ENCODE results near the gene ATG13. TPM values are rescaled to one million over a fixed set of nuclear protein-coding genes. Genes with fewer than 3 reads are reported as not detected.

Gene ATG13
- total and polyA plus RNA-seq, 2 of the 4 experiments (the other 2 are of a cell fraction) = 43.0 to 49.7 TPM

DNA sequence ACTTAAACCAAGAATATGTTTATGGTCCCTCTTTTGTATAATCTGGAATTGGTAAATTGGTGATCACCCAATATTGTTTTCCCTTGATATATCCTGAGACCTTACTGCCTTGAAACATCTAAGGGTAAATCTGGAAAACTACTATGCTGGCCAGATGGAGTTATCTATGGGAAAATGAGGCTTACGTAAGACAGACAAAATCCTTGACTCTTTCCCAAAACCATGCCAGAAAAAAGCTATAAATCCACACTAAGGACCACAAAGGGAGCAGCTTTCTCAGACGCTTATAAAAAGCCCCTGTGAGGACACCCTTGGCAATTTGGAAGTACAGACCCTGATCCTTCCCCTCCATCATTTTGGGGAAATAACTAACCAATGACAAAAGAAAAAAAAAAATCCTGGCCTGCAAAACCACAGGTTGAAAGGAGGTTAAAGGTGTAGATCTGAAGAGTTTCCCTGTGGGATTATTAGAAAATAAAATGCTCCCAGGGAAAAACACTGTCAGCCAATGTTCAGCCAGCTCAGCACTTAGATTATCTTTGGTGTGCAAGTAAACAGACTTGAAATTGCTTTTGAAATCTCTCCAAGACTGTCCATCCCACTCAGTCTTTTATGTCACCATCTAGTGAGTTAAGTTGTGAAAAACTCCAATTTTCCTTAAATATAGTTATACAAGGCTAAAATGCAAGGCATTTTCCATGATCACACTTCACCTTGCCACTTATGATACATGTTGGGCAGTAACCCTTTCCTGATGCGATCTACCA is 17.0 kb upstream of the ATG13 start:
- H3K56ac ChIP-seq (ENCODE audit: extremely low read depth, insufficient read depth, low read length) = no peak overlapping the region
- no peak overlapping the region for H4K91ac ChIP-seq (ENCODE audit: insufficient read depth, low read depth, low read length)
- no TSS peak for BruUV-seq (replicated peaks)
- H2AFZ ChIP-seq (replicated peaks; ENCODE audit: low read length, poor library complexity) = no peak overlapping the region
- H3K79me1 ChIP-seq (ENCODE audit: low read depth in 1 of 2, low read length in 2 of 2) = no peaks in the 10 kb centered on the region
- ChIA-PET POLR2A (ENCODE audit: unreplicated experiment) (no interaction called here), CTCF (interaction anchor here (1.1 kb wide), 1 partner anchor 115 kb away, joined by 7 read pairs; no protein-coding TSS in a partner anchor)
- H3K4ac ChIP-seq (ENCODE audit: low read depth, low read length) = no peak overlapping the region
- no peak overlapping the region for H3K4me2 ChIP-seq (ENCODE audit: low read depth, low read length)
- no peak overlapping the region for H4K8ac ChIP-seq (ENCODE audit: low read depth in 2 of 2, low read length in 2 of 2)
- H3K9me3 ChIP-seq (ENCODE audit: control insufficient read depth, insufficient read depth, low read length) = no peaks in the 10 kb centered on the region
- TF ChIP-seq, protein P1, sequence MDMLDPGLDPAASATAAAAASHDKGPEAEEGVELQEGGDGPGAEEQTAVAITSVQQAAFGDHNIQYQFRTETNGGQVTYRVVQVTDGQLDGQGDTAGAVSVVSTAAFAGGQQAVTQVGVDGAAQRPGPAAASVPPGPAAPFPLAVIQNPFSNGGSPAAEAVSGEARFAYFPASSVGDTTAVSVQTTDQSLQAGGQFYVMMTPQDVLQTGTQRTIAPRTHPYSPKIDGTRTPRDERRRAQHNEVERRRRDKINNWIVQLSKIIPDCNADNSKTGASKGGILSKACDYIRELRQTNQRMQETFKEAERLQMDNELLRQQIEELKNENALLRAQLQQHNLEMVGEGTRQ (IDR thresholded peaks at IDR 0.05; ENCODE audit: low read depth, low read length) = no peak
- TF ChIP-seq CHD1 (IDR thresholded peaks at IDR 0.05; ENCODE audit: low read depth, low read length) (no peak), RAD21 (IDR thresholded peaks at IDR 0.05; ENCODE audit: low read length) (no peak)
- no peak overlapping the region for H3K9ac ChIP-seq (ENCODE audit: low read depth, low read length)
- H3K36me3 ChIP-seq (ENCODE audit: control insufficient read depth, insufficient read depth, low read length) = 0 out of 2 replicates have a peak, but pooled peaks cover 4% of the 10 kb centered on the region
- no peak overlapping the region for H3K23ac ChIP-seq (ENCODE audit: low read depth, low read length)
- no peaks in the 10 kb centered on the region for H3K27me3 ChIP-seq (ENCODE audit: control insufficient read depth, insufficient read depth, low read length)
- H2AK5ac ChIP-seq (ENCODE audit: low read depth, low read length) = no peak overlapping the region
- no peak for ATAC-seq (ENCODE audit: low read depth)
- H3K4me1 ChIP-seq (ENCODE audit: control insufficient read depth, insufficient read depth, low read length) = 0 out of 2 replicates have a peak, but pooled peaks cover 1% of the 10 kb centered on the region
- H2BK15ac ChIP-seq (ENCODE audit: low read depth, low read length) = no peak overlapping the region
- intact Hi-C loops (cut with micrococcal nuclease) = no loop called here
- H3K4me3 ChIP-seq (ENCODE audit: insufficient read depth, low read depth, low read length) = no peak overlapping the region
- H3K18ac ChIP-seq (ENCODE audit: low read depth, low read length) = no peak overlapping the region
- WGBS, 2 experiments (ENCODE audit: extremely low coverage in 2 of 2, insufficient read length in 1 of 2) = no CpG with 5 or more reads among the region's 3 CpGs
- no peak overlapping the region for H2AK9ac ChIP-seq (replicated peaks; ENCODE audit: low read depth, low read length, poor library complexity)
- no peak overlapping the region for H2BK20ac ChIP-seq (ENCODE audit: low read depth, low read length)
- H3K27ac ChIP-seq (ENCODE audit: insufficient read depth, low read length) = no peak overlapping the region
- dilution Hi-C loops (cut with HindIII; ENCODE audit: low sequenced_read_pairs, unreplicated experiment) = no loop called here
- no peak for DNase-seq
- 0 out of 2 replicates have a peak, but pooled peaks cover 3% of the 10 kb centered on the region for H3K9me1 ChIP-seq (ENCODE audit: insufficient read depth, low read length)
- H3K14ac ChIP-seq (replicated peaks; ENCODE audit: low read depth, low read length) = no peak overlapping the region
- H4K5ac ChIP-seq (ENCODE audit: low read depth, low read length) = no peak overlapping the region
- no peaks in the 10 kb centered on the region for H4K20me1 ChIP-seq (ENCODE audit: insufficient read depth, low read length)
- no peak overlapping the region for H2BK120ac ChIP-seq (ENCODE audit: low read depth, low read length)
- in situ Hi-C loops (cut with MboI; ENCODE audit: low sequenced_read_pairs) = no loop called here
- no peak overlapping the region for H2BK5ac ChIP-seq (ENCODE audit: low read depth, low read length, poor library complexity, severe bottlenecking)

Data from IMR-90 (cell line).